Medulla oblongata (tissue), 1 donor: Measurements from ENCODE around the gene MVB12B.

Experiments used
- DNase-seq: peaks from one replicate; pipeline ENCODE4 v3.0.0-alpha.2; 2015; ENCODE audit errors: extremely low spot score

Gene MVB12B

GRCh38 chr9:126517833-126518356 is 191.3 kb downstream of the MVB12B start:
- DNase-seq = no peak

- no peak for DNase-seq
Observed at GRCh38 chr9:126518763-126519162, 192.1 kb downstream of the MVB12B start.

GRCh38 chr9:126519660-126520420 is 193.2 kb downstream of the MVB12B start:
- no peak for DNase-seq

GRCh38 chr9:126520453-126520852 is 193.8 kb downstream of the MVB12B start:
- DNase-seq = no peak

- DNase-seq = no peak
Observed at GRCh38 chr9:126521089-126521488, 194.5 kb downstream of the MVB12B start.

- DNase-seq = no peak
Observed at GRCh38 chr9:126521551-126521950, 194.9 kb downstream of the MVB12B start.

GRCh38 chr9:126521976-126522590 is 195.5 kb downstream of the MVB12B start:
- DNase-seq = no peak

- DNase-seq = no peak
Observed at GRCh38 chr9:126522612-126523356, 196.2 kb downstream of the MVB12B start.

GRCh38 chr9:126523611-126524111 is 197.0 kb downstream of the MVB12B start:
- no peak for DNase-seq

- DNase-seq = no peak
Observed at GRCh38 chr9:126524353-126525077, 197.9 kb downstream of the MVB12B start.

- no peak for DNase-seq
Observed at GRCh38 chr9:126526218-126527108, 199.8 kb downstream of the MVB12B start.

GRCh38 chr9:126527109-126527825 is 200.6 kb downstream of the MVB12B start:
- no peak for DNase-seq

- DNase-seq = no peak
Observed at GRCh38 chr9:126528111-126528510, 201.5 kb downstream of the MVB12B start.

GRCh38 chr9:126528915-126529314 is 202.3 kb downstream of the MVB12B start:
- DNase-seq = no peak

- DNase-seq = no peak
Observed at GRCh38 chr9:126531035-126531571, 204.5 kb downstream of the MVB12B start.

GRCh38 chr9:126531591-126531990 is 205.0 kb downstream of the MVB12B start:
- no peak for DNase-seq

- no peak for DNase-seq
Observed at GRCh38 chr9:126532019-126532462, 205.4 kb downstream of the MVB12B start.

- no peak for DNase-seq
Observed at GRCh38 chr9:126532489-126532888, 205.9 kb downstream of the MVB12B start.
